NB4 (cell line): Measurements from ENCODE around the gene DMXL2.
"Not testable (repeated sequence)": the region's sequence is repeated elsewhere in the genome, so short reads cannot be mapped to it uniquely, and the experiment has no call there.

Source experiments
- DNase-seq: peaks from one replicate; pipeline ENCODE4 v3.0.0; 2010; ENCODE audit warnings: low read depth
- H3K4me3 ChIP-seq: one replicate; pipeline ENCODE4 v1.5.1; 2011; ENCODE audit warnings: mild to moderate bottlenecking, low read depth, low read length, moderate library complexity
- CTCF ChIP-seq: IDR thresholded peaks from one replicate; pipeline ENCODE4 v1.5.1; 2012; ENCODE audit warnings: low read depth, low read length
- MAX ChIP-seq: IDR thresholded peaks from 2 replicates; pipeline ENCODE4 v1.6.1; 2011; ENCODE audit warnings: low read depth, low read length
- MYC ChIP-seq: IDR thresholded peaks from 2 replicates; pipeline ENCODE4 v1.6.1; 2011; ENCODE audit warnings: low read depth, low read length
- POLR2A ChIP-seq: IDR thresholded peaks from 2 replicates; pipeline ENCODE4 v1.6.1; 2011; ENCODE audit warnings: mild to moderate bottlenecking; ENCODE audit not compliant: insufficient read length; ENCODE audit errors: extremely low read depth

DMXL2 gene

DNA sequence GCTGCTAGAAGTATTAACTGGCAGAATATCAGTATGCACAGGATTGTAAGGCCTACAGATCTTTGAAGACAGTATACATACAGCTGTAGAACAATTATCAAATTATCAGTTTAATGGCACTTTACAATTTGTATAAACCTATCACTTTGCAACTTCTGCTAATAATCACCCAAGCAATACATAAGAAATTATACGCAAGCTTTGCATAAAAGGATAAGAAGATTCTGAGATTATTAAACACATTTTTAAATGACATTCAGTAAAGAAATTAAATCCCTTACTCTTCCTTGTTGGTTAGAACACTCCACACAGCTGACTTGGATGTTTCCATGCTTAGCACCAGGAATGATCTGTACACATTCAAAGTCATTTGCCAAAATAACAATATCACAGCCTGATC is 46.8 kb downstream of the DMXL2 start:
- TF ChIP-seq MAX (no peak), POLR2A (no peak), CTCF (no peak), MYC (no peak)
- DNase-seq = peak; percentile 43
- peak overlapping the region; percentile 54 for H3K4me3 ChIP-seq

DNA sequence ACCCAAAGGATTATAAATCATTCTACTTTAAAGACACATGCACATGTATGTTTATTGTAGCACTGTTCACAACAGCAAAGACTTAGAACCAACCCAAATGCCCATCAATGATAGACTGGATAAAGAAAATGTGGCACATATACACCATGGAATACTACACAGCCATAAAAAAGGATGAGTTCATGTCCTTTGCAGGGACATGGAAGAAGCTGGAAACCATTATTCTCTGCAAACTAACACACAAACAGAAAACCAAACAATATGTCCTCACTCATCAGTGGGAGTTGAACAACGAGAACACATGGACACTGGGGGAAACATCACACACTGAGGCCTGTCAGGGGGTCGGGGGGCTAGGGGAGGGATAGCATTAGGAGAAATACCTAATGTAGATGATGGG is 49.2 kb downstream of the DMXL2 start:
- H3K4me3 ChIP-seq, DNase-seq: not testable (repeated sequence)

- not testable (repeated sequence) for H3K4me3 ChIP-seq, DNase-seq
These were observed 53.4 kb downstream of the DMXL2 start for GRCh38 chr15:51568939-51569784.

- no peak overlapping the region for H3K4me3 ChIP-seq
- TF ChIP-seq MYC = no peak
- TF ChIP-seq POLR2A = no peak
- no peak for TF ChIP-seq MAX
- no peak for TF ChIP-seq CTCF
- DNase-seq = peak; percentile 64
These were observed 61.3 kb downstream of the DMXL2 start for GRCh38 chr15:51561271-51561670.

GRCh38 chr15:51558876-51559275 is 63.7 kb downstream of the DMXL2 start:
- peak; percentile 26 for DNase-seq
- peak overlapping the region; percentile 12 for H3K4me3 ChIP-seq
- TF ChIP-seq MYC (no peak), MAX (no peak), POLR2A (no peak), CTCF (no peak)

GRCh38 chr15:51558411-51558810 is 64.2 kb downstream of the DMXL2 start:
- no peak for TF ChIP-seq POLR2A
- peak; percentile 82; the same call in 1 of the 2 replicates for TF ChIP-seq MYC
- peak; percentile 59 for TF ChIP-seq MAX
- peak overlapping the region; percentile 12 for H3K4me3 ChIP-seq
- DNase-seq = peak; percentile 87

DNA sequence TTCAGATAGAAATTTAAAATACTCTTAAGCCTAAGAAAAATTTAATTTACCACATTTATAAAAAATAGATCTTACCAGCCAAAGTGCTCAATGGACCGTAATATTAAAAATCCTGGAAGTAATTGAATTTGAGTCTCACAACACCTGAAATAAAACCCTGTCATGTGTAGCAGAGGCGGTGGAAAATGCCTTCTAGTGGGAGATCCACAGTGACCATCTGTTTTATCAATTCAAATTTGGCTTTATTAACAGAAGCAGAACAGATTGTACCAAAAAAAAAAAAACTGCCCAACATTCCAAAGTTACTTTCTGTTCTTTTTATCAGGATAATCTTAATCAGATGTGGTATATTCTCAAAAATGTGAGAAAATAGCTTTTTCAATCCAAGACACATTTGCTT is 71.7 kb downstream of the DMXL2 start:
- H3K4me3 ChIP-seq = no peak overlapping the region
- TF ChIP-seq MAX = no peak
- no peak for TF ChIP-seq MYC
- TF ChIP-seq CTCF = no peak
- TF ChIP-seq POLR2A = no peak
- no peak for DNase-seq
